OCI-LY1 (cell line): ENCODE measurements around the gene RNU1-4.
"Not testable (repeated sequence)": the region's sequence is repeated elsewhere in the genome, so short reads cannot be mapped to it uniquely, and the experiment has no call there.

Experiments used
- EZH2 ChIP-seq: fragments of 200-600 bp; sonication (generic), shearing (Covaris generic); IDR thresholded peaks from 2 replicates; pipeline ENCODE4 v1.8.0; 2017; ENCODE audit warnings: borderline replicate concordance, mixed run types, mild to moderate bottlenecking, antibody characterized with exemption, low read length, moderate library complexity, mixed read lengths
- TF ChIP-seq, protein P1 (sequence below): fragments of 200-600 bp; sonication (generic), shearing (Covaris generic); IDR thresholded peaks from 2 replicates; pipeline ENCODE4 v1.5.1; 2017; ENCODE audit warnings: mild to moderate bottlenecking, antibody characterized with exemption, low read length, moderate library complexity, mixed read lengths

DNA sequence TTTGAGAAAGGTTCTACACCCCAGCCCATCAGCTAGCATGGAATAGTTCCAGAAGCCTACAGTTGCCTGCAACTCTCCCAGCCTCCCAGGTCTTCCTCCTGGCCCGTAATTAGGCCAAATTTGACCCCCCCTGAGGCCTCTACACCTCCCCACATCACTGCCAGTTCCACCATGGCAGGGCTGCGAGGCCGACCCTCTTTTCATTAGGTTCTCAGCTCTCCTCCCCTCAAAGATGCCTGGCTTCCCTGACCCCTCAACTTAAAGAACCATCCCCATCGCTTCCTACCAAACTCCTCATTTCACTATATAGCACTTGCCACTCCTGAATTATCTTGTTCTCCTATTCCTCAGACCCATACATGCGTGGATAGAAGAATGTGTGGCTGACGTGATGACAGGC, 27.3 kb upstream of the RNU1-4 start:
- TF ChIP-seq, protein P1, sequence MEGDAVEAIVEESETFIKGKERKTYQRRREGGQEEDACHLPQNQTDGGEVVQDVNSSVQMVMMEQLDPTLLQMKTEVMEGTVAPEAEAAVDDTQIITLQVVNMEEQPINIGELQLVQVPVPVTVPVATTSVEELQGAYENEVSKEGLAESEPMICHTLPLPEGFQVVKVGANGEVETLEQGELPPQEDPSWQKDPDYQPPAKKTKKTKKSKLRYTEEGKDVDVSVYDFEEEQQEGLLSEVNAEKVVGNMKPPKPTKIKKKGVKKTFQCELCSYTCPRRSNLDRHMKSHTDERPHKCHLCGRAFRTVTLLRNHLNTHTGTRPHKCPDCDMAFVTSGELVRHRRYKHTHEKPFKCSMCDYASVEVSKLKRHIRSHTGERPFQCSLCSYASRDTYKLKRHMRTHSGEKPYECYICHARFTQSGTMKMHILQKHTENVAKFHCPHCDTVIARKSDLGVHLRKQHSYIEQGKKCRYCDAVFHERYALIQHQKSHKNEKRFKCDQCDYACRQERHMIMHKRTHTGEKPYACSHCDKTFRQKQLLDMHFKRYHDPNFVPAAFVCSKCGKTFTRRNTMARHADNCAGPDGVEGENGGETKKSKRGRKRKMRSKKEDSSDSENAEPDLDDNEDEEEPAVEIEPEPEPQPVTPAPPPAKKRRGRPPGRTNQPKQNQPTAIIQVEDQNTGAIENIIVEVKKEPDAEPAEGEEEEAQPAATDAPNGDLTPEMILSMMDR: not testable (repeated sequence)
- not testable (repeated sequence) for TF ChIP-seq EZH2
